GM12801 (cell line): ENCODE data around the gene DDX31.

ENCODE experiments used
- CTCF ChIP-seq: IDR thresholded peaks from one replicate; pipeline ENCODE4 v1.5.1; 2011; ENCODE audit warnings: control low read depth; ENCODE audit not compliant: insufficient read length; ENCODE audit errors: extremely low read depth

Gene DDX31

GRCh38 chr9:132708239-132708638, 38.5 kb upstream of the DDX31 start:
- no peak for TF ChIP-seq CTCF

- no peak for TF ChIP-seq CTCF
These were observed 33.6 kb upstream of the DDX31 start for GRCh38 chr9:132703336-132703735.

- TF ChIP-seq CTCF: no peak
These were observed 32.5 kb upstream of the DDX31 start for GRCh38 chr9:132702254-132702653.

- TF ChIP-seq CTCF: no peak
These were observed 30.2 kb upstream of the DDX31 start for GRCh38 chr9:132699956-132700355.

- no peak for TF ChIP-seq CTCF
These were observed 29.2 kb upstream of the DDX31 start for GRCh38 chr9:132698989-132699388.

GRCh38 chr9:132697230-132697629, 27.4 kb upstream of the DDX31 start:
- no peak for TF ChIP-seq CTCF

- no peak for TF ChIP-seq CTCF
These were observed 24.4 kb upstream of the DDX31 start for GRCh38 chr9:132694144-132694543.

- TF ChIP-seq CTCF: no peak
These were observed 20.9 kb upstream of the DDX31 start for GRCh38 chr9:132690696-132691095.
